HG03432 (cell line): ENCODE data around the gene EHD1.

Experiments used
- ATAC-seq: cut with Tn5 transposase; IDR thresholded peaks from one replicate; pipeline ENCODE4 v1.9.1; 2021; ENCODE audit warnings: mild to moderate bottlenecking, moderate library complexity; ENCODE audit not compliant: unreplicated experiment

EHD1 gene

DNA sequence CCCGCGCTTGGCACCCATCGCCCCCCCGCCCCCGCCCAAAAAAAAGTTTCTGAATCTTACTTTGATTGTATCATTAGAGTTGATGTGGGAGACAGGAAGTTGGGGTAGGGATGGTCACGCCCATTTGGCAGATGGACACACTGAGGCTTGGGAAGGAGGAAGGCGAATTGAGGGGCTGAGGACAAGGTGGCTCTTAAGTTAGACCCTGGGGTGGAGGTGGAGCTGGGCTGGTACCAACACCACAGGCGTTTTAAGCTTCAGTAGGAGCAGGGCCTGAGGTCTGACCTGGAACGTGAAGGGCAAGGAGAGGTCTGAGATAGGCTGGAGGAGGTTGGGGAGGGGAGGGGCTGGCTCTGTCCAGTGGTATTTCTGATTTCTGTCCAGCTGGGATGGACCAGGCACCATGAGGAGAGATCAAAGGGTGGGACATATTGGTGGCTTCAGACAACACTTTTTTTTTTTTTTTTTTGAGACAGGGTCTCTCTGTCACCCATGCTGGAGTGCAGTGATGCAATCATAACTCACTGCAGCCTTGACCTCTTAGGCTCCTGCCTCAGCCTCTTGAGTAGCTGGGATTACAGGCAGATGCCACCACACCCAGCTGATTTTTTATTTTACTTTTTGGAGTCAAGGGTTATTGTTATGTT is 33.2 kb downstream of the EHD1 start:
- no peak for ATAC-seq

DNA sequence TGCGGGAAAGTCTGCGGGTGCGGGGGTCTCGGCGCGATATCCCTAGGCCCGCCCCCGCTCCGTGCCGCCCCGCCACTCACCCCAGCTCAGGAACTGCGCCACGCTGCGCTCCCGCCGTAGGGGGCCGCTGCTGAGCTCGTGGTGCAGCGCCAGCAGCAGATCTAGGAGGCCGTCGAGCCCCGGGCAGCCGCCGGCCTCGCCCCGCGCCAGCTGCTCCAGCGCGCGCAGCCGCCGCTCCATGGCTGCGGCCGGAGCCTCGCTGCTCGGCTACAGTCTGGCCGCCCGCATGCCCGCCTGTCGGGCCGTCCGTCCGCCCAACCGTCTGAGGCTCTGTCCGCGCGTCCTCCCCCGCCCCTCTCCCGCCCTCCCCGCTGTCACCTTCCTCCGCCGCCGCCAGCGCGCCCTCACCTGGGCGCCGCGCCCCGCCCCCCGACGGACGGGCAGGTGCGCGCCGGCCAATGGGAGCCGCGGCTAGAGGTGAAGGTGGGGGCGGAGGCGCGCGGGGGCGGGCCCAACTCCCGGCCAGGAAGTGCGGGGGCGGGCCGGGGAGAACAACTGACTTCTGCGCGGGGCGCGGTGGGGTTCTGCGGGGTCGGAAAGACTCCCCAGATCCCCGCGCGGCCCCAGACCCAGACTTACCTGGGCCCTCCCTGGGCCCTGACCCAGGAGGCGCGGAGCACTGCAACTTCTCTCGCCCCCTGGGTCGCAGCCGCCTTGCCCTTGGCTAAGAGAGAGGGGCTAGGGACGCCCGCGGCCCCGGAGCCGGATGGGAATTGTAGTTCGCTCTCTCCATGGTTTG is 33.9 kb downstream of the EHD1 start, which contains the start of gene CDC42BPG:
TSS of gene CDC42BPG (minus strand) at position 324 of the 799 bp plus-strand sequence. CDS start at position 240, 84 bp downstream.
- ATAC-seq = no peak

DNA sequence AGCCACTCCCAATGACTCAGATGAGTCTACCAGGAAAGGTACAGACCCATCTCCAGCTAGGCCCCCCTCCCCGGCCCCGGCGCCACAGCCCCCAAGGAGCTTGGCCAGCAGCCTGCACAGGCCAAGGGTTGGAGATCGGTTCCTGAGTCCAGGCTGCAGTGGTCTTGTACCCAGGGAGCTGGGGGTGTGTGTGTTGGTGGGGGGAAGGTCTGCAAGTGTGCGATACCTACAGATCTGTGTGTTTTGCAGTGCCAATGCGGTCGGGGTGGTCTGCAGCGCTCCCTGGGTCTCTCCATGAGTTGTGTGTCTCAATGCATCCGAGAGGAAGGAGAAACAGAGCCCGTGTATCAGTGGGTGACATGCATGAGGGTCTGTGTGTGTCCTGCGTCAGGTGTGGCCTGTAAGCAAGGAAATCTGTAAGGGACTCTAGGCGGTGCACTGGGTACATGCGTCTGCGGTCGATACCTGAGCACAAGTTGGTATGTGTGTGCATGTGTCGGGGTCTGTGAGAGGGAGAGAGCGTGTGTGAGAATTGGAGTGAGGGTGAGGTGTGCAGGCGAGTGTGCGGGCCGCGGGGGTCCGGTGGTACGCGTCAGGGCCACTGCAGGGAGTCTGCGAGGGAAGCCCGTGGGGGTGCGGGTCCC is 34.6 kb downstream of the EHD1 start:
- ATAC-seq = no peak

DNA sequence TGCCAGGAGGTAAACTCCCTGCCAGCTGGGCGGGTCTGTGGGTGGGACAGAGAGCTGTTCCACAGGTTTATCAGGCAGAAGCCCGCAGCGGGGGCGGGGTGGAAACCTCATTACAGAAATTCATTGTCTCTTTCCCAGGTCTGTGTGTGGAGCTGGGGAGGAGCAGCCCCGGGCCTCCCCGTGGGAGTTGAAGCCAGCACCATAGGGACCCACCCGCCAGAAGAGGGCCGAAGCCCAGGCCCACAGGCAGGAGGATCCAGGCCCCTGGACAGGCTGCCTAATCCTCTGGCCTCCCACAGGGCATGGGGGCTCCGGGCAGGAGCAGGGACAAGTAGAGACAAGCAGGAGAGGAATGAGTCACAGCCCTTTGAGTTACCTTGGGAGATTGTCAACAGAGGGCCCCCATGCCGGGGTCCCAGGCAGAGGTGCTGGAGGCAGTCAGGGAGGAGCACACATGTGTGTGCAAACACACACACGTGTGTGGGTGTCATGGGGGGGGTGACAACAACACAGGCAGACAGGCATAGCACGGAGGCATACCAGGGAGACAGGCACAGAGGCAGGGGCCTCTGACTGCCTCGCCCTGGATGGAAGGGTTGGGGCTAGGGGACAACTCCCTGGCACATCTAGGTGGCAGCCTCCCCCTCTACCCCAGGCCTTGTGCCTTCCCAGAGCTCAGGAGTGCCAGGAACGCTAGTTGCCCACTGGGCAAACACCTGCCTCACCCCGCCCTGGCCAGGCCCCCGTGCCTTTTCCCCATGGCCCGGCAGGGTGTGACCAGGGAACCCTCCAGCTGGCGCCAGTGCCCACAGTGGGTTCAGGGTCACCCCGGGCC is 35.4 kb downstream of the EHD1 start:
- ATAC-seq = no peak

DNA sequence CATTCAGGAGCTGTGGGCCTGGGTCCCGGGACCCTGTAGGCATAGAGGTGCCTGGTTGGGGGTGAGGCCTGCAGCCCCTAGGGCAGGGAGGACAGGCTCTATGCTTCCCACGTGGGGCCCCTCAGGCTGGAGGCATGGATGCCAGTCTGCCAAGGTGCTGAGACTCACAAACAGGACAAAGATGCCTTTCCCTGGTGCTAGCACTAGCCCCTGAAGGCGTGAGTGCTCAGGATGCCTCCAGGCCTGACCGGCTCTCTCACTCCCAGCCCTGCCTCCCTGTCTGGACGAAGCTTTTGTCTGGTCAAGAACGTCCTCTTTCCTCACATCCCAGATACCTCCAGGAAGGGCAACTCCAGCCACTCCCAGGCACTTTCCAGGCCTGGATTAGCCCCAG is 36.1 kb downstream of the EHD1 start:
- ATAC-seq = no peak

DNA sequence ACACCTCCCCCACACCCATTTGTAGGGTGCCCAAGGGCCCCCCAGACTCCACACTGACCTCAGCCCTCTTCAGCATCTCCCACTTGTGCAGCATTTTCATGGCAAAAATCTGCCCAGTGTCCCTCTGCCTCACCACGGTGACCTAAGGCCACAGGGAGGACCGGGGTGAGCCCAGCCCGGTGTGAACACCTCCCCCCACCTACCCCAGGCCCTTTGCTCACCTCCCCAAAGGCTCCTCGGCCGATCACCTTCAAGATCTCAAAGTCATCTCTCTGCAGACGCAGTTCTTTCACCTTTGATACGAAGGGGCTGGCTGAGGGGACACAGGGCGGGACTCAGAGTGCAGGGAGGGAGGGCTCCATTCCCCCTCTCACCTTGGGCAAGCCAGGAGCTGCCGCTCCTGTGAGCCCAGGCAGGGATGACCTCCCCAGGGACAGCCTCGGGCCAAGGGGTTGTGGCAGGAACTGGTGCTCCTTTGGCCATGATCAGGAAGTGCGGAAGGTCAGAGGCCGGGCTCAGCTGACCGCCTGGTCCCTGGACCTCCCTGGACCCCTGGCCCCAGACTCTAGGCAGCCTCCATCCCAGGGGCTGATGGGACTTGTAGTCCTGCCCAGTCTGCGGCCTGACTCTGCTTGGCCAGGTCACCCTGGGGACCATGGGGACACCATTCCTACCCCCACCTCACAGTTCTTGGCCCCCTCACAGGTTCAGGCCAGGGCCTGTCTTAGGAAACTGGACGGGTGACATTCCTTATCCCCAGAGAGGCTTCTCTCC is 36.6 kb downstream of the EHD1 start:
- ATAC-seq = no peak

DNA sequence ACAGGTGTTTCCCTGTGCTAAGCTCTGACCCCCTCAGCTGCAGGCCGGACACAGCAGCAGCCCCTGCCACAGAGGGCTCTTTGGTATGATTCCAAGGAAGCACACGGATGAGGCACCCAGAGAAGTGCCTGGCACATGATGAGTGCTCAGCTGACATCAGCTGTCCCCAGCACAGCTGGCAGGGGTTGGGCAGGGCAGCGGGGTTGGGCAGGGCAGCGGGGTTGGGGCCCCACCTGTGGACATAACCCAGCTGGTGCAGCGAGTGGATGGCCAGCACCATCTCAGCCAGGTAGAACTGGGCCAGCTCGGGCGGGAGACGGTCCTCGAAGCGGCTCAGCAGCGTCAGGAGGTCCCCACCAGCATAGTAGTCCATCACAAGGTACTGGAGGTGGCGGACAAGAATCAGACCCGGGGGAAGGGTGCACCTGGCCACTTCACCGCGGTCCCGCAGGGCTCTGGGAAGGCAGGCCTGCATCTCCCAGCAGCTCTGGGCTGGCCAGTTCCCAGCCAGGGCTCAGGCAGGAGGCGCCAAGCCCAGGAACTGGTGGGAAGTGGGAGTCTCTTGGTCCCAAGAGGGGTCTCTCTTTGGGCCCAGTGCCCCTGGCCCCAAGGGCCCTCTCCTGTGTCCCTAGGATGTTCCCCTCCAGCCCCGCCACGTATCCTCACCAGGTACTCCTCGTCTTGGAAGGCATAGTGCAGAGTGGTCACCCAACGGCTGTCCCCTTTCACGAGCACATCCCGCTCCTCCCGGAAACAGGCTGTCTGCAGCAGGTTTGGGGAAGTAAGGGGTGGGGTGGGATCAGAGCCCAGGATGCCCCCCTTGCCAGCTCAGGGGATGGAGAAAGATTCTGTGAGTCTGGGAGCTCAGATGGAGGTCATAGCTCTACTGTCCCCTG is 38.3 kb downstream of the EHD1 start:
- no peak for ATAC-seq

DNA sequence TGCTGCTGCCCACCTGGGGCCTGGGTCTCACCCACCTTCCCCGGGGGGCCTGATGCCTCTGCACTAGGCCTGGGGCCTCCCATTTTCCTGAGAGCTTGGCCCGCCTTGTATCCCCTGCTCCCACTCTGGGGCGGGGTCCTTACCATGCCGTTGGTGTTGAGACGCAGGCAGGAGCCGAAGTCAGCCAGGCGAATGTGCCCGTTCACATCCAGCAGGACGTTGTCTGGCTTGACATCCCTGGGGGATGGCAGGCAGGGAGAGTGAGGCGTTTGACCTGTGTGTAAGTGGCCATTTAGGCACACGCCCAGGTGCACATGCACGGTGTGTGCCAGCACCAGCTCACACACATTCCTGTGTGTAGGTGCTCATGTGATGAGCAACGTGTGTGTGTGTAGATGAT is 39.1 kb downstream of the EHD1 start:
- ATAC-seq = no peak

DNA sequence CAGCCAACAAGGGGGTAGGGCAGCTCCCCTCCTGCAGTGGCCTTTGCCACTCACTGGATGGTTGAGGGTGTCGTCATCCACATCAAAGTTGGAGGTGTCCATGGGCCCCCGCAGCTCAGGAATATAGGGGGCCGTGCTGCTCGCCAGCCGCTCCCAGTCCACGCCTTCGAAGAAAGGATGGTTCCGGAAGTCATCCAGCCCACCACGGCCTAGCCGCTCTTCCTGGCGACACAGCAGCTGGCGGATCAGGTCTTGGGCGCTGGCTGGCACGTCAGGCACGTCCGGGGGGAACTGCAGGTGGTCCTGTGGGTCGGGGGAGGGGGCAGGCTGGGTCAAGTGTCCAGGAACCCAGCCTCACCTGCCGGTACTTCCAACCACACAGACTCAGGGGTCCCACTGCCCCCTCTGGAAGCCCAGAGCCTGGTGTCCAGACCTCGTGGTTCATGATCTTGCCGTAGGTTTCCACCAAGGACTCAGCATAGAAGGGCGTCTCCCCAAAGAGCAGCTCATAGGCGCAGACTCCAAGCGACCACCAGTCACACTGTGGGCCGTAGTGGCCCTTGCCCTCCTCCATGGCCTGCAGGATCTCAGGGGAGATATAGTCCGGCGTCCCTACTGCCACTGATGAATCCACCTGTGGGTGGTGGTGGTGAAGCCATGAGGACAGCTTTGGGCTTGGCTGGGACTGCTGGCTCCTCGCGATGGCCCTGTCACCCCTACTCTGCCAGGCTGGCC is 39.7 kb downstream of the EHD1 start:
- no peak for ATAC-seq

DNA sequence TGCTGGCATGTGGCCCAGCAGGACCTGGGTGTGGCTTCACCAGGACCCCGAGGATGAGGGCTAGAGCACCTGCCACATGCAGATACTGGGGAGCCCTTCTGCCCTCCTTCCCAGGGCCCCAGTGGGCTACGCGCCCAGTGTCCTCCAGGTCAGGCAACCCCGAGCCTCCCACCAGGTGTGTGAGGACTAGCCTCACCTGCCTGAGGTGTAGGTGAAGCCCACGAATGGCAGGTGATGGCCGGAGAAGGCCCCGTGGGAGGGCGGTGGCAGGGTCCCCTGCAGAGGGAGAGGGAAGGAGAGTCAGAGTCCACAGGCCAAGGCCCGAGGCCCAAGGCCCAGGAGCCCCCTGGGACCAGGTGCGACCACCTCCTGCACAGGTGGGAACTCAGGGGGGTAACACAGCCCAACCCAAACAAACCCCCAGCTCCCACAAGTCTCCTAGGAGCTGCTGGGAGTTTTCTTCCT is 40.5 kb downstream of the EHD1 start:
- ATAC-seq = no peak

DNA sequence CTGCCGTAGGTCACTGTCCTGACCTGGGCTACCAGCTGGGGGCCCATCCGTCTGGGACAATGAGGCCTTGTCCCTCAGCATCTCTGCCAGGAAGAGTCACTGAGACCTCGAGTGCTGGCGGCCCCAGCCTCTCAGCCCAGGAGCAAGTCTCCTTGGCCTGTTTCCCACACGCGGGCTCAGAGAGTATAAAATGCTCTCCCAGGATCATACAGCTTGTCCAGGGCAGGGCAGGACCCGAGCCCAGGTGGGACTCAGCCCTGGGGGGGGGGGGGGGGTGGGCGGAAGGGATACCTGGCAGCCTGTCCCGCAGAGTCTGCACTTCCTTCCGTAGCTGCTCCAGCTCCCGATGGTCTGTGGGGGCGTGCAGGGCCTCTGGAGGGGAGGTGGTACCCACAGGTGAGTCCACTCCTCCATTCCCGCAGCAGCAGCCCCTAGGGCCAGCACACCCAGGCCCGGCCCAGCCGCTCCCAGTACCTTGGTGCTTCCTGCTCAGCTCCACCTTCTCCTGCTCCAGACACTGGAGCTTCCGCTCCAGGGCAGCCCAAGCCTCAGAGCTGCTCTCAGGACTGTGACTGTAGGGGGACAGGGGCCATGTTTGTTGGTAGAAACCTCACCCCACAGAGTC is 41.9 kb downstream of the EHD1 start:
- ATAC-seq = no peak

DNA sequence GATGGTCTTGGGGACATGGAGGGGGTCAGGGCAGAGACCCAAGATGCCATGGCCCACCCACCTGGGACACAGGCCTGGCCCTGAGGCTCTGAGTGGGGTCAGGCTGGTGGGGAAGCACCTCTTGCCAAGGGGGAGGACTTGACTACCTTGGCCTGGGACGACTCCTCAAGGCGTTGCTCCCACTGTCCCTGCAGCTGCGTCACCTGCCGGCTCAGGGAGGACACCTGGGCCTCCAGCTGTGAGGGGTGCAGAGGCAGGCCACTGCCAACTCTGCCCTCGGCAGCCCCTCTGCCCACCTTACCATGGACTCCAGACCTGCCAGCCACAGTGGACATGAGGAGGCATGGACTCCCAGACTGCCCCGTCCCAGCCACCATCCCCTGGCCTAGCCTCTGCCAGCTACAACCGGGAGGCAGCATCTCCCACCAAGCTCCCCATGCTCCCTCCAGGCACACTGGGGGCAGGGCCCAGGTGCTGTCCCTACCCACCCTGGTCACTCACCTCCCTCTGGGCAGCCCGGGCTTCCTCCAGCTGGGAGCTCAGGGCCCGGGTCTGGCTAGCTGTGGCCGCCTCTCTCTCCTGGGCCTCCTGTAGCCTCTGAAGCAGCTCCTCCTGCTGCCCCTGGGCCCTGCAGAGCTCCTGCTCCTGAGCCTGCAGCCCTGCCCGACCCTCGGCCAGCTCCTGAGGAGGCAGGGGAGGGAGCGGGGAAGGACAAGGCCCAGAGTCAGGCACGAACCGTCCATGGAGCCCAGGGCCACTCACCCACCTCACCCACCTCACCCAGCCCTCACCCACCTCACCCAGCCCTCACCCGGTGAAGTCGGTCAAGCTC is 42.6 kb downstream of the EHD1 start:
- ATAC-seq = no peak

DNA sequence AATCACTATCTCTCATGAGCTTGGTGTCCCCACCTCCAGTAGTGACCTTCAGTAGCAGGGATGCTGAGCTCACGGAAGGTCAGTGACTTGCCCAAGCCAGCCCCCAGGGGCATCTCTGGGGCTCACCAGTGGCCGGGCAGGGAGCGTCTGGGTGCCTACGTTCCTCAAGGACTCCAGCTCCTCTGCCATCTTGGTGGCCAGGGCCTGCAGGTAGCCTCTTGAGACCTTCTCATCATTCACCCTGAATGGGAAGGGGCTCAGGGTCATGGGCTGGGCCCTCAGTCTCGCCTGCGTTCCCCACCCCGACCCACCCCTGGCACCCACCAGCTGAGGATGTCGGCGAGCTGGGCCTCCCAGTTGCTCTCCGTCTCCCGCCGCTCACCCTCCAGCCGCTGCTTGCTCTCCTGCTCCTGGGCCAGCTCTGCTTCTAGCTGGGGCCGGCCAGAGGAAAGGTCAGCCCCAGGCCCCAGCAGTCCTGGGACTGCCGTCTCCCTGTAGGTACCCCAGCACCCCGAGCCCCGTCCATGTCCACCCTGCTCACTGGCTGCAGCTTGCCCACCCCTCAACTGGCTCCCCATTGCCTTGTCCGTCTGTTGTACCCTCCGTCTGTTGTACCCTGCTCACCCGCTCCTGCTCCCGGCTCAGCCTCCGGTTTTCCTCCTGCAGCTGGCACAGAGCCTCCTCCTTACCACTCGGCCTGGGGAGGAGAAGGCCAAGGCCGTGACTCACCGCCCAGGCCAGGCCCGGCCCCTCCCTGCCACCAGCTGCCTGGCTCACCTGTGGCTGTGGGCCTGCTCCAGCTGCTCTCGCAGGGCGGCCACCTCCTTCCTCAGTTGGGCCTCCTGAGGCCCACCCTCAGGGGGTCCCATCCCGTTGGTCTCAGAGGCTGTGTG is 43.5 kb downstream of the EHD1 start:
- ATAC-seq = no peak

DNA sequence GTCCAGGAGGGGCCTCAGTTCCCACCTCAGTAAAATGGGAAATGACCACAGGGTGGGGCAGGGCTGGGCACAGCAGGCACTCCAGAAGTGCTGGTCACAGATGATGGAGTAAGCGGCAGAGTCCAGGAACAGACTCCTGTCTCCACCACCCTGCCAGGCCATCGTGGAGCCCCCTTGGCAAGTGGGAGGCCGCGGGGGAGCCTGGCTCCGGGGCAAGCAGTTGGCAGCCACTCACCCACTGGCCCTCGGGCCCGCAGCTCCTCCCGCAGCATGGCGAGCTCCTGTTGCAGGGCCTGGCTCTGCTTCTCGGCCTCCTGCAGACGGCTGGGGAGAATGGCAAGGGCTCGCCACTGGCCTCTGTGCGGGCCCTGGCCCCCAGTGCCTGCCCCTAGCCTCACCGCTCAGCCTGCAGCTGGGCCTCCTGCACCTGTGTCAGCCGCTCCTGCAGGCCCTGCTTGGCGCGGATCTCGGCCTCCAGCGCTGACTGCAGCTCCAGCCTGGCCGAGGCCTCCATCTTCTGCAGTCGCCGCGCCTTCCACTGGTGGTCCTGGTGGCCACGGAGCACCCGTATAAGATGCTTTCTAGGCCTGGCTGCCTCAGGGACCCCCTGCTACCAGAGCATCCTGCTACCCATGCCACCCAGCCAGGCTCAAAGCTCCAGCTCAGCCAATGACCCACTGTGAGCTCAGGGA is 44.2 kb downstream of the EHD1 start:
- ATAC-seq = no peak

DNA sequence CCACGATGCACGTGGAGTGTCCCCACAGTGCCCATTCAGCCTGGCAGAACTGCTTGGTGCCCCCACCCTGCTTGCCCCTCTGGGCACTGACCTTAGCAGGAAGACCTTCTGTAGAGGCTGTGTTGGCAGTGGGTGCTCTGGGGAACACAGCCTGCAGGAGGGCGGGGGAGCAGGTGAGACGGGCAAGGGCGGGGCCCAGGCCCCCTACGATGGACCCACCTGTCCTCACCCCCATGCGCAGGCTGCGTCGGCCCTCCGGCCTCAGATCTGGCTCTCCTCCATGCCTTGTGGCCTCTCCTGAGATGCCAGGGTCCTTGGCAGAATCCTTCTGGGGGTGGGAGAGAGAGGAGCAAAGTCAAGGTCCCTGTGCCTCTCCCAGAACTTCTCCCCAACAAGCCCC is 44.9 kb downstream of the EHD1 start:
- ATAC-seq = no peak

DNA sequence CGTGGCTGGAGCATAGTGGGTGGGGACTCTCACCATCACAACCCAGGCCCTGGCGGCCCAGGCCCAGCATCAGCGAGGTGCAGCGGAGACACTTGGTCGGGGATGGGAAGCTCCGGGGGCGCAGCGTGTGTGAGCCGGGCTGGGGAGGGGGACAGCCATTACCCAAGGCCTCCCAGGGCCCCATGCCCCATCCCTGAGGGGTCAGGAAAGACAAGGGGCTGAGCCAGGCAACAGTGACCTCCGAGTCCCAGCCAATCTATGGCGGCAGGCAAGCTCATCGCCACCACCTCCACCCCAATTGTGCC is 45.3 kb downstream of the EHD1 start:
- no peak for ATAC-seq
